Gastroesophageal sphincter (tissue), 4 donors: Measurements from ENCODE around the gene USP32. TPM values are rescaled to one million over a fixed set of nuclear protein-coding genes. Genes with fewer than 3 reads are reported as not detected.

ENCODE experiments used
- ATAC-seq: fragments of 150-250 bp; one replicate; pipeline ENCODE4 v1.9.1; 2016; ENCODE audit warnings: mild to moderate bottlenecking, moderate library complexity
- H3K27ac ChIP-seq, 4 donors: fragments of 200-600 bp; sonication (generic) in 3 of 4; 1 replicate in 3 of 4; 2 replicates in 1 of 4; pipeline ENCODE4 v1.5.1; 2016 to 2019
- H3K27me3 ChIP-seq: fragments of 200-600 bp; sonication (generic); one replicate; pipeline ENCODE4 v1.5.1; 2019
- H3K36me3 ChIP-seq, 2 donors: fragments of 200-600 bp; sonication (generic); one replicate each; pipeline ENCODE4 v1.5.1; 2019; ENCODE audit warnings: control low read depth in 1 of 2
- H3K4me1 ChIP-seq, 3 donors: fragments of 200-600 bp; sonication (generic); 1 replicate in 2 of 3; 2 replicates in 1 of 3; pipeline ENCODE4 v1.5.1; 2016 to 2019; ENCODE audit warnings: control low read depth in 2 of 3
- H3K4me3 ChIP-seq, 2 donors: fragments of 200-600 bp; sonication (generic); one replicate each; pipeline ENCODE4 v1.5.1; 2019; ENCODE audit warnings: mild to moderate bottlenecking in 1 of 2, moderate library complexity in 1 of 2
- H3K9me3 ChIP-seq, 3 donors: fragments of 200-600 bp; sonication (generic); one replicate each; pipeline ENCODE4 v1.5.1; 2017 to 2019; ENCODE audit warnings: control low read depth in 2 of 3
- CTCF ChIP-seq, 4 experiments: fragments of 200-600 bp in 2 of 4; fragments of 450-650 bp in 2 of 4; sonication (generic) in 1 of 4; IDR thresholded peaks; one replicate each; pipeline ENCODE4 v1.5.1; 2017 to 2019; ENCODE audit warnings: antibody characterized with exemption in 4 of 4, mild to moderate bottlenecking in 2 of 4, moderate library complexity in 2 of 4
- EP300 ChIP-seq: sonication (generic); formaldehyde crosslinking; IDR thresholded peaks from one replicate; pipeline ENCODE4 v1.6.1; 2017; ENCODE audit warnings: antibody characterized with exemption, mild to moderate bottlenecking
- POLR2A ChIP-seq, 2 donors: fragments of 450-650 bp; IDR thresholded peaks; one replicate each; pipeline ENCODE4 v1.6.1; 2017; ENCODE audit warnings: antibody characterized with exemption in 2 of 2, mild to moderate bottlenecking in 2 of 2, moderate library complexity in 1 of 2
- POLR2AphosphoS5 ChIP-seq: sonication (generic); formaldehyde crosslinking; IDR thresholded peaks from one replicate; pipeline ENCODE4 v1.6.1; 2017; ENCODE audit warnings: antibody characterized with exemption
- WGBS, 2 donors: methylation state at CpG; one replicate each; pipeline ENCODE4 v1.1.5; 2018; ENCODE audit warnings: low coverage in 1 of 2; 5-methylcytosine and 5-hydroxymethylcytosine counted together
- total RNA-seq, 4 donors: library from RNA; depleted of rRNA; stranded (reverse); fragments of >200 nt; gene quantifications; one replicate each; pipeline ENCODE4 v1.1.0, GENCODE V29; 2016

The USP32 gene
- total RNA-seq, 4 donors from 2014 or later, result 44.1 to 55.5 (median 51.4) TPM

- 87 to 90% methylated on average over 5 to 6 of the region's 6 CpGs for WGBS, 2 donors
- no peaks in the 10 kb centered on the region for H3K36me3 ChIP-seq
- TF ChIP-seq CTCF (IDR thresholded peaks at IDR 0.05) (no peak), POLR2A (IDR thresholded peaks at IDR 0.05) (no peak), EP300 (no peak), POLR2AphosphoS5 (no peak)
- no peaks in the 10 kb centered on the region for H3K9me3 ChIP-seq
- ATAC-seq, result no peak
- no peaks in the 10 kb centered on the region for H3K4me1 ChIP-seq
- H3K27me3 ChIP-seq, result no peaks in the 10 kb centered on the region
- H3K4me3 ChIP-seq, result no peak overlapping the region
- no peak overlapping the region for H3K27ac ChIP-seq
Measured at GRCh38 chr17:60403962-60404361, 12.0 kb upstream of the USP32 start.

- no peak overlapping the region for H3K4me3 ChIP-seq
- no peaks in the 10 kb centered on the region for H3K4me1 ChIP-seq
- WGBS, 2 donors, result 83 to 86% methylated on average over 1 to 3 of the region's 3 CpGs
- ATAC-seq, result no peak
- no peak for TF ChIP-seq CTCF (IDR thresholded peaks at IDR 0.05)
- TF ChIP-seq EP300, result no peak
- no peak for TF ChIP-seq POLR2AphosphoS5
- TF ChIP-seq POLR2A (IDR thresholded peaks at IDR 0.05), result no peak
- no peaks in the 10 kb centered on the region for H3K36me3 ChIP-seq
- no peak overlapping the region for H3K27ac ChIP-seq
- H3K9me3 ChIP-seq, result no peaks in the 10 kb centered on the region
- H3K27me3 ChIP-seq, result no peaks in the 10 kb centered on the region
Measured at GRCh38 chr17:60403523-60403810, 11.5 kb upstream of the USP32 start.

- H3K27ac ChIP-seq, result no peak overlapping the region
- no peaks in the 10 kb centered on the region for H3K9me3 ChIP-seq
- H3K4me3 ChIP-seq, result no peak overlapping the region
- no peak for ATAC-seq
- H3K27me3 ChIP-seq, result no peaks in the 10 kb centered on the region
- no peak for TF ChIP-seq POLR2A (IDR thresholded peaks at IDR 0.05)
- TF ChIP-seq POLR2AphosphoS5, result no peak
- no peak for TF ChIP-seq CTCF (IDR thresholded peaks at IDR 0.05)
- TF ChIP-seq EP300, result no peak
- no peaks in the 10 kb centered on the region for H3K4me1 ChIP-seq
- no peaks in the 10 kb centered on the region for H3K36me3 ChIP-seq
Measured at GRCh38 chr17:60401819-60402218, 9.9 kb upstream of the USP32 start.

GRCh38 chr17:60398227-60398959 lies 6.5 kb upstream of the USP32 start:
- H3K36me3 ChIP-seq, result no peaks in the 10 kb centered on the region
- H3K9me3 ChIP-seq, result no peaks in the 10 kb centered on the region
- no peak for TF ChIP-seq POLR2A (IDR thresholded peaks at IDR 0.05)
- no peak for TF ChIP-seq EP300
- no peak for TF ChIP-seq POLR2AphosphoS5
- no peak for TF ChIP-seq CTCF (IDR thresholded peaks at IDR 0.05)
- 49 to 59% methylated on average over 2 to 3 of the region's 3 CpGs for WGBS, 2 donors
- no peaks in the 10 kb centered on the region for H3K27me3 ChIP-seq
- no peak for ATAC-seq
- no peak overlapping the region for H3K4me3 ChIP-seq
- H3K4me1 ChIP-seq, result peaks cover 0 to 2% (median 0%) of the 10 kb centered on the region in 3 donors
- H3K27ac ChIP-seq, result no peak overlapping the region

GRCh38 chr17:60396412-60396811 lies 4.5 kb upstream of the USP32 start:
- TF ChIP-seq POLR2A (IDR thresholded peaks at IDR 0.05) (no peak), POLR2AphosphoS5 (no peak), CTCF (IDR thresholded peaks at IDR 0.05) (no peak), EP300 (no peak)
- H3K9me3 ChIP-seq, result no peaks in the 10 kb centered on the region
- WGBS, 2 donors, result 58 to 76% methylated on average over 3 of the region's 3 CpGs

More at GRCh38 chr17:60396412-60396811, 4.5 kb upstream of the USP32 start:
- Histone ChIP-seq H3K27me3 (no peaks in the 10 kb centered on the region), H3K27ac (no peak overlapping the region), H3K36me3 (no peaks in the 10 kb centered on the region), H3K4me1 (peaks cover 0 to 7% (median 6%) of the 10 kb centered on the region in 3 donors), H3K4me3 (no peak overlapping the region)
- ATAC-seq, result no peak
